ENCODE measurements around the gene POMT1.

POMT1 gene

DNA sequence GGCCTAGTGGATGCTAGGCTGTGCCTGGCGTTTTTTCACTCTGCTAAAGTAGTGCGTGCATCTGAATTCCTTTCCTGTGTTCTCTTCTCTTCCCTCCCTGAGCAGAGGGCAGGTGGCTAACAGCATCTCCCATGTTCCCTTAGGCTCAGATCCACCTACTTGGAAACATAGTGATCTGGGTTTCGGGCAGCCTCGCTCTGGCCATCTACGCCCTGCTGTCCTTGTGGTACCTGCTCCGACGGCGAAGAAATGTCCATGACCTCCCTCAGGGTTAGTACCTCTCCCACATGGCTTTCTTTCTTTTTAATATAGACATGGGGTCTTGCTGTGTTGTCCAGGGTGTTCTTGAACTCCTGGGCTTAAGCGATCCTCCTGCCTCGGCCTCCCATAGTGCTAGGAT lies 18.5 kb downstream of the POMT1 start:
- Histone ChIP-seq H3K9me3 (ENCODE audit: insufficient read depth, low read length) (no peaks in the 10 kb centered on the region), H3K9ac (ENCODE audit: low read length) (no peak overlapping the region), H3K4me3 (ENCODE audit: insufficient read depth, low read length, poor library complexity, severe bottlenecking) (no peak overlapping the region), H3K4me2 (ENCODE audit: low read depth, low read length, poor library complexity, severe bottlenecking) (no peak overlapping the region), H3K27ac (ENCODE audit: low read depth, low read length) (no peak overlapping the region), H3K9me2 (replicated peaks; ENCODE audit: insufficient read depth, low read length) (no peaks in the 10 kb centered on the region), H3K27me3 (ENCODE audit: low read length) (no peaks in the 10 kb centered on the region), H2AFZ (ENCODE audit: low read depth, low read length, severe bottlenecking) (no peak overlapping the region), H3K79me2 (ENCODE audit: insufficient read depth, low read length) (no peaks in the 10 kb centered on the region), H3K36me3 (ENCODE audit: low read length) (no peaks in the 10 kb centered on the region), H4K20me1 (ENCODE audit: low read depth, low read length) (no peaks in the 10 kb centered on the region), H3F3A (ENCODE audit: insufficient read depth) (0 out of 2 replicates have a peak, but pooled peaks cover 4% of the 10 kb centered on the region)
- TF ChIP-seq, protein P1, sequence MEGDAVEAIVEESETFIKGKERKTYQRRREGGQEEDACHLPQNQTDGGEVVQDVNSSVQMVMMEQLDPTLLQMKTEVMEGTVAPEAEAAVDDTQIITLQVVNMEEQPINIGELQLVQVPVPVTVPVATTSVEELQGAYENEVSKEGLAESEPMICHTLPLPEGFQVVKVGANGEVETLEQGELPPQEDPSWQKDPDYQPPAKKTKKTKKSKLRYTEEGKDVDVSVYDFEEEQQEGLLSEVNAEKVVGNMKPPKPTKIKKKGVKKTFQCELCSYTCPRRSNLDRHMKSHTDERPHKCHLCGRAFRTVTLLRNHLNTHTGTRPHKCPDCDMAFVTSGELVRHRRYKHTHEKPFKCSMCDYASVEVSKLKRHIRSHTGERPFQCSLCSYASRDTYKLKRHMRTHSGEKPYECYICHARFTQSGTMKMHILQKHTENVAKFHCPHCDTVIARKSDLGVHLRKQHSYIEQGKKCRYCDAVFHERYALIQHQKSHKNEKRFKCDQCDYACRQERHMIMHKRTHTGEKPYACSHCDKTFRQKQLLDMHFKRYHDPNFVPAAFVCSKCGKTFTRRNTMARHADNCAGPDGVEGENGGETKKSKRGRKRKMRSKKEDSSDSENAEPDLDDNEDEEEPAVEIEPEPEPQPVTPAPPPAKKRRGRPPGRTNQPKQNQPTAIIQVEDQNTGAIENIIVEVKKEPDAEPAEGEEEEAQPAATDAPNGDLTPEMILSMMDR (IDR thresholded peaks at IDR 0.05; ENCODE audit: insufficient read depth, low read length, poor library complexity, severe bottlenecking): no peak

DNA sequence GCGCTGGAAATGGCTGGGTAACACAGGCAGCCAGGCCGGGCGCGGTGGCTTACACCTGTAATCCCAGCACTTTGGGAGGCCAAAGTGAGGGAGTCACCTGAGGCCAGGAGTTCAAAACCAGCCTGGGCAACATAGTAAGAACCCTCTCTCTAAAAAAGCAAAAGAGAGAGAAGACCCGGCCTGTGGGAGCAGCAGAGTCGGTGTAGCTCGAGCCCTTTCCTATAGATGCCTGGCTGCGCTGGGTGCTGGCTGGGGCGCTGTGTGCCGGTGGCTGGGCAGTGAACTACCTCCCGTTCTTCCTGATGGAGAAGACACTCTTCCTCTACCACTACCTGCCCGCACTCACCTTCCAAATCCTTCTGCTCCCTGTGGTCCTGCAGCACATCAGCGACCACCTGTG lies 19.1 kb downstream of the POMT1 start:
- Histone ChIP-seq H3K4me3 (ENCODE audit: insufficient read depth, low read length, poor library complexity, severe bottlenecking) (no peak overlapping the region), H3K9ac (ENCODE audit: low read length) (no peak overlapping the region), H3K27me3 (ENCODE audit: low read length) (no peaks in the 10 kb centered on the region), H3F3A (ENCODE audit: insufficient read depth) (0 out of 2 replicates have a peak, but pooled peaks cover 2% of the 10 kb centered on the region), H3K9me3 (ENCODE audit: insufficient read depth, low read length) (no peaks in the 10 kb centered on the region), H3K4me2 (ENCODE audit: low read depth, low read length, poor library complexity, severe bottlenecking) (no peak overlapping the region), H3K27ac (ENCODE audit: low read depth, low read length) (no peak overlapping the region), H3K79me2 (ENCODE audit: insufficient read depth, low read length) (no peaks in the 10 kb centered on the region), H2AFZ (ENCODE audit: low read depth, low read length, severe bottlenecking) (no peak overlapping the region), H4K20me1 (ENCODE audit: low read depth, low read length) (no peaks in the 10 kb centered on the region), H3K36me3 (ENCODE audit: low read length) (no peaks in the 10 kb centered on the region), H3K9me2 (replicated peaks; ENCODE audit: insufficient read depth, low read length) (no peaks in the 10 kb centered on the region)
- no peak for TF ChIP-seq EZH2phosphoT487 (conservative IDR thresholded peaks at IDR 0.05; ENCODE audit: low read length)
- TF ChIP-seq, protein P1 (IDR thresholded peaks at IDR 0.05; ENCODE audit: insufficient read depth, low read length, poor library complexity, severe bottlenecking): no peak

- Histone ChIP-seq H3K4me3 (ENCODE audit: insufficient read depth, low read length, poor library complexity, severe bottlenecking) (no peak overlapping the region), H2AFZ (ENCODE audit: low read depth, low read length, severe bottlenecking) (no peak overlapping the region), H4K20me1 (ENCODE audit: low read depth, low read length) (no peaks in the 10 kb centered on the region), H3K9ac (ENCODE audit: low read length) (no peak overlapping the region), H3K4me2 (ENCODE audit: low read depth, low read length, poor library complexity, severe bottlenecking) (no peak overlapping the region), H3K9me3 (ENCODE audit: insufficient read depth, low read length) (no peaks in the 10 kb centered on the region), H3K9me2 (replicated peaks; ENCODE audit: insufficient read depth, low read length) (no peaks in the 10 kb centered on the region), H3K36me3 (ENCODE audit: low read length) (no peaks in the 10 kb centered on the region), H3F3A (ENCODE audit: insufficient read depth) (no peaks in the 10 kb centered on the region), H3K27ac (ENCODE audit: low read depth, low read length) (no peak overlapping the region), H3K27me3 (ENCODE audit: low read length) (no peaks in the 10 kb centered on the region), H3K79me2 (ENCODE audit: insufficient read depth, low read length) (no peaks in the 10 kb centered on the region)
- TF ChIP-seq, protein P1 (IDR thresholded peaks at IDR 0.05; ENCODE audit: insufficient read depth, low read length, poor library complexity, severe bottlenecking): no peak
- TF ChIP-seq EZH2phosphoT487 (conservative IDR thresholded peaks at IDR 0.05; ENCODE audit: low read length): no peak
These were observed 19.8 kb downstream of the POMT1 start for GRCh38 chr9:131522257-131523085.

Data from SU-DHL-6 (cell line).